Epithelial cell of esophagus (primary cell): Measurements from ENCODE around the gene SLC38A11.

Experiments
- DNase-seq: peaks from one replicate; pipeline ENCODE4 v3.0.0; 2010; ENCODE audit warnings: low read depth
- H3K4me3 ChIP-seq: 2 replicates; pipeline ENCODE4 v1.5.1; 2011; ENCODE audit warnings: mild to moderate bottlenecking, low read length, control low read depth
- CTCF ChIP-seq: IDR thresholded peaks from 2 replicates; pipeline ENCODE4 v1.5.1; 2011; ENCODE audit warnings: low read depth, mild to moderate bottlenecking, low read length, control low read depth, inconsistent platforms; ENCODE audit not compliant: insufficient read depth; ENCODE audit errors: missing control alignments

Gene SLC38A11

GRCh38 chr2:164953279-164953678, 2.0 kb downstream of the SLC38A11 start:
- DNase-seq = no peak
- no peak overlapping the region for H3K4me3 ChIP-seq
- no peak for TF ChIP-seq CTCF

DNA sequence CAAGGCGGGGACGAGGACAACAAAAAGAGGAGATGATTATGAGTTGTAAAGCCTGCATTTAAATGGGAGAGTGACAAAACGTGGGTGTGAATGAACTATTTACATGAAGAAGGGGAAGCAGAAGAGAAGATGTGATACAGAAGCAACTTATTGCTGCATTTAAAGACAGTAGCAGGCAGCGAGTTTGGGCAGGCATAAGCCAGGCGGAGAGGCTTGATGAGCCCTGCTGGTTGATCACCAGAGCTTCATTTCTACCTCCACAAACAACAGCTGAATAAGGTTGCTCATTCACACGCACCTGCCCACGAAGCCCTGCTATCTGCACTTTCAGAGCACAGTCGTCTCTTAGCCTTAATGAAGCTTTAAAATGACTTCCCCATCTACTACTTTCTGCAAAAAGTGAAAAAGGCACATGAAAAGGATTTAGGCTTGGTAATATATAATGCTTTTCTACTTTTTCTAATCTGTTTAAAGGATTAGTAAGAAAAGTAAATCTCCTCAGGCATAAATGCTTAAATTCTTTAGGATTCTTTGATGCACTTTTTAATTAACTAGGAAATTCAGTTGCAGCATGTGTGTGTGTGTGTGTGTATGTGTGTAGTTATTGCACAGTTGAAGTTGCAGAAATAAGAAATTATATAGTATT, 3.1 kb downstream of the SLC38A11 start:
- no peak overlapping the region for H3K4me3 ChIP-seq
- no peak for TF ChIP-seq CTCF
- no peak for DNase-seq

GRCh38 chr2:164948540-164948939, 6.8 kb downstream of the SLC38A11 start:
- no peak for DNase-seq
- TF ChIP-seq CTCF = no peak
- H3K4me3 ChIP-seq = no peak overlapping the region

- DNase-seq = no peak
- no peak overlapping the region for H3K4me3 ChIP-seq
- TF ChIP-seq CTCF = no peak
Observed at GRCh38 chr2:164947281-164947680, 8.0 kb downstream of the SLC38A11 start.

DNA sequence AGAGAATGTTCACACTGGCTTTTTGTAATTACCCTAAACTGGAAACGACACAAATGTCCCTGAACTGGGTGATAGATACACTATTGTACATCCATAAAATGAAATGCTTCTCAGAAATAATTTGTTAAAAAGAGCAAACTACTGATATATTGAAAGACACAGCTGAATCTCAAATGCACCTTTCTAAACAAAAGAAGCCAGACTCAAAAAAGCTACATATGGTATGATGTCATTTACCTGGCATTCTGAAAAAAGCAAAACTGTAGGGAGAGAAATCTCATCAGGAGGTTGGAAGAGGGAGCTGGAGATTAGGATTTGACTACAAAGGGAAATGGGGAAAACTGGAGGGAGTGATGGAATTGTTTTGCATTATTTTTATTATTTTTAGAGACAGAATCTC, 12.0 kb downstream of the SLC38A11 start:
- no peak overlapping the region for H3K4me3 ChIP-seq
- no peak for DNase-seq
- no peak for TF ChIP-seq CTCF

GRCh38 chr2:164937864-164938401, 17.4 kb downstream of the SLC38A11 start:
- no peak overlapping the region for H3K4me3 ChIP-seq
- no peak for TF ChIP-seq CTCF
- no peak for DNase-seq
